ENCODE measurements around the gene MGARP. TPM values are rescaled to one million over a fixed set of nuclear protein-coding genes. Genes with fewer than 3 reads are reported as not detected.

MGARP gene
- total and polyA plus RNA-seq, 2 experiments from 2014 or later: 2.1 to 2.9 TPM

- H3F3A ChIP-seq (ENCODE audit: insufficient read depth): peaks cover 32% of the 10 kb centered on the region
- H3K4me3 ChIP-seq: no peak overlapping the region
- H2AFZ ChIP-seq: no peak overlapping the region
- peaks cover 18% of the 10 kb centered on the region for H3K36me3 ChIP-seq (ENCODE audit: low read depth)
- no peak for DNase-seq
- peaks cover 91% of the 10 kb centered on the region for H3K79me2 ChIP-seq (ENCODE audit: insufficient read depth)
- H3K4me2 ChIP-seq (ENCODE audit: unreplicated experiment): no peak overlapping the region
- H3K27ac ChIP-seq: no peak overlapping the region
- TF ChIP-seq EZH2 (IDR thresholded peaks at IDR 0.05; ENCODE audit: insufficient read depth, poor library complexity, severe bottlenecking): no peak
- TF ChIP-seq EZH2phosphoT487 (IDR thresholded peaks at IDR 0.05; ENCODE audit: insufficient read depth, low read depth): no peak
- 94 to 100% methylated on average over 2 of the region's 2 CpGs for WGBS, 2 experiments (ENCODE audit: low coverage in 1 of 2, low lambda C conversion rate in 2 of 2, missing lambda C conversion rate in 2 of 2)
- no peaks in the 10 kb centered on the region for H4K20me1 ChIP-seq (ENCODE audit: insufficient read depth)
- in situ Hi-C loops (cut with MboI): no loop called here
- no peaks in the 10 kb centered on the region for H3K9me2 ChIP-seq (ENCODE audit: insufficient read depth)
- H3K4me1 ChIP-seq (ENCODE audit: insufficient read depth): peaks cover 11% of the 10 kb centered on the region
- H3K9me3 ChIP-seq (ENCODE audit: low read depth): no peaks in the 10 kb centered on the region
- no peaks in the 10 kb centered on the region for H3K27me3 ChIP-seq (replicated peaks; ENCODE audit: insufficient read depth)
- no peak overlapping the region for H3K9ac ChIP-seq
Measured at GRCh38 chr4:139304920-139305319, 24.9 kb upstream of the MGARP start.

GRCh38 chr4:139301821-139302611 lies 22.0 kb upstream of the MGARP start, which contains the start of gene NDUFC1:
Gene NDUFC1 (minus strand): TSS chr4:139302477. CDS start chr4:139295798, 6,679 bp downstream.
- peak; percentile 80 for DNase-seq
- Histone ChIP-seq H4K20me1 (ENCODE audit: insufficient read depth) (no peaks in the 10 kb centered on the region), H2AFZ (peak within 1 kb of the TSS; percentile 95), H3K9me3 (ENCODE audit: low read depth) (no peaks in the 10 kb centered on the region), H3K4me2 (ENCODE audit: unreplicated experiment) (peak within 1 kb of the TSS; percentile 98), H3K9ac (peak within 1 kb of the TSS; percentile 89), H3K9me2 (ENCODE audit: insufficient read depth) (no peaks in the 10 kb centered on the region), H3K36me3 (ENCODE audit: low read depth) (peaks cover 16% of the 10 kb centered on the region), H3K4me3 (peak within 1 kb of the TSS; percentile 93), H3K79me2 (ENCODE audit: insufficient read depth) (peaks cover 87% of the 10 kb centered on the region), H3K4me1 (ENCODE audit: insufficient read depth) (peaks cover 23% of the 10 kb centered on the region), H3K27me3 (replicated peaks; ENCODE audit: insufficient read depth) (no peaks in the 10 kb centered on the region), H3K27ac (peak within 1 kb of the TSS; percentile 90), H3F3A (ENCODE audit: insufficient read depth) (peaks cover 46% of the 10 kb centered on the region)
- no peak for TF ChIP-seq EZH2 (IDR thresholded peaks at IDR 0.05; ENCODE audit: insufficient read depth, poor library complexity, severe bottlenecking)
- TF ChIP-seq EZH2phosphoT487 (IDR thresholded peaks at IDR 0.05; ENCODE audit: insufficient read depth, low read depth): no peak
- in situ Hi-C loops (cut with MboI): no loop called here
- WGBS, 2 experiments (ENCODE audit: low coverage in 1 of 2, low lambda C conversion rate in 2 of 2, missing lambda C conversion rate in 2 of 2): 0 to 2% methylated on average over 44 to 45 of the region's 46 CpGs

DNA sequence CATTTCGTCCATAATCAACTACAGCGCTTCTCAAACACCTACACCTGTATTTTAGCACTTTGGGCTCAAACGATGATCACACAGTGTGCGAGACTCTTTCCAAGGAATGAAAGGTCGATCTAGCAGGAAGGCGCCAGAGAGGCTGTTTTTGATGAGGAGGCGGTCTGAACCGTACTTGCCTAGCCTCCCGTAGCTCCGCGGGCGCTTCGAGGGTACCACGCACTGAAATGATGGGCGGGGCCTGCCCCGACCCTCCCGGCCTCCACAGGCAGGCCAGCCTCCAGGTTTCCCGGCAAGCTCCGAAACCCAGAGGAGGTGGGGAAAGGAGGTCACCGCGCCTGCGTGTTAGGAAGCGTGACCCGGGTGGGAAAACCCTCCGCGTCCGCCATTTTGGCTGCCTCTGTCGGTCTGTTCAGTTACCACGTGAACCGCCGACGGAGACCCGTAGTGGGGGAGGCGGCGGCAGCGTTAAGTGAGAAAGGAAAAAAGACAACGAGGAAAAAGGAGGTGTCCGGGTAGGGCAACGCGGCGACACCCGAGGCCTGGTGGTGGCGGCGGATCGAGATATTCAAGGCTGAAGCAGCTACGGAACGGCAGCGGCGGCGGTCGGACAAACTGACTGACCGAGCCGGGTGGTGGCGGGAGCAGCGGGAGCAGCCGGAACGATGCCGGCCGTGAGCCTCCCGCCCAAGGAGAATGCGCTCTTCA lies 21.2 kb upstream of the MGARP start, which contains the start of gene NAA15:
TSS of gene NAA15 (plus strand) at position 393 of the 708 bp plus-strand sequence. CDS start at position 666, 273 bp downstream.
- Histone ChIP-seq H3K4me2 (ENCODE audit: unreplicated experiment) (peak within 1 kb of the TSS; percentile 98), H2AFZ (peak within 1 kb of the TSS; percentile 95), H4K20me1 (ENCODE audit: insufficient read depth) (no peaks in the 10 kb centered on the region), H3K4me3 (peak within 1 kb of the TSS; percentile 93), H3K79me2 (ENCODE audit: insufficient read depth) (peaks cover 87% of the 10 kb centered on the region), H3K9ac (peak within 1 kb of the TSS; percentile 89), H3K27ac (peak within 1 kb of the TSS; percentile 90), H3F3A (ENCODE audit: insufficient read depth) (peaks cover 54% of the 10 kb centered on the region), H3K9me3 (ENCODE audit: low read depth) (no peaks in the 10 kb centered on the region), H3K4me1 (ENCODE audit: insufficient read depth) (peaks cover 31% of the 10 kb centered on the region), H3K27me3 (replicated peaks; ENCODE audit: insufficient read depth) (no peaks in the 10 kb centered on the region), H3K9me2 (ENCODE audit: insufficient read depth) (no peaks in the 10 kb centered on the region), H3K36me3 (ENCODE audit: low read depth) (peaks cover 11% of the 10 kb centered on the region)
- DNase-seq: peak; percentile 99
- TF ChIP-seq EZH2phosphoT487 (IDR thresholded peaks at IDR 0.05; ENCODE audit: insufficient read depth, low read depth) (no peak), EZH2 (IDR thresholded peaks at IDR 0.05; ENCODE audit: insufficient read depth, poor library complexity, severe bottlenecking) (no peak)
- in situ Hi-C loops (cut with MboI): no loop called here
- 1% methylated on average over 59 to 60 of the region's 61 CpGs for WGBS, 2 experiments (ENCODE audit: low coverage in 1 of 2, low lambda C conversion rate in 2 of 2, missing lambda C conversion rate in 2 of 2)

GRCh38 chr4:139300431-139301112 lies 20.5 kb upstream of the MGARP start:
- H3K27me3 ChIP-seq (replicated peaks; ENCODE audit: insufficient read depth): no peaks in the 10 kb centered on the region
- WGBS, 2 experiments (ENCODE audit: low coverage in 1 of 2, low lambda C conversion rate in 2 of 2, missing lambda C conversion rate in 2 of 2): 1 to 2% methylated on average over 16 of the region's 16 CpGs
- H3K4me3 ChIP-seq: peak overlapping the region; percentile 93
- DNase-seq: peak; percentile 86
- H3K4me2 ChIP-seq (ENCODE audit: unreplicated experiment): peak overlapping the region; percentile 98
- peaks cover 35% of the 10 kb centered on the region for H3K4me1 ChIP-seq (ENCODE audit: insufficient read depth)
- H2AFZ ChIP-seq: peak overlapping the region; percentile 95
- TF ChIP-seq EZH2phosphoT487 (IDR thresholded peaks at IDR 0.05; ENCODE audit: insufficient read depth, low read depth) (no peak), EZH2 (IDR thresholded peaks at IDR 0.05; ENCODE audit: insufficient read depth, poor library complexity, severe bottlenecking) (no peak)
- in situ Hi-C loops (cut with MboI): no loop called here
- H4K20me1 ChIP-seq (ENCODE audit: insufficient read depth): no peaks in the 10 kb centered on the region
- no peaks in the 10 kb centered on the region for H3K9me2 ChIP-seq (ENCODE audit: insufficient read depth)
- H3K27ac ChIP-seq: peak overlapping the region; percentile 90
- H3K9me3 ChIP-seq (ENCODE audit: low read depth): no peaks in the 10 kb centered on the region
- H3K36me3 ChIP-seq (ENCODE audit: low read depth): peaks cover 6% of the 10 kb centered on the region; the same call in 1 of the 2 replicates
- peaks cover 55% of the 10 kb centered on the region for H3F3A ChIP-seq (ENCODE audit: insufficient read depth)
- H3K79me2 ChIP-seq (ENCODE audit: insufficient read depth): peaks cover 85% of the 10 kb centered on the region
- peak overlapping the region; percentile 89 for H3K9ac ChIP-seq

Measured in GM23248 (cell line).